Breast epithelium (tissue), 4 donors: Measurements from ENCODE around the gene MYO15A. TPM values are rescaled to one million over a fixed set of nuclear protein-coding genes. Genes with fewer than 3 reads are reported as not detected.

Experiments used
- DNase-seq, 2 donors: peaks; one replicate each; pipeline ENCODE4 v3.0.0-alpha.2; 2019; ENCODE audit warnings: low spot score in 2 of 2
- H3K27ac ChIP-seq, 2 donors: fragments of 200-600 bp; sonication (generic) in 1 of 2; one replicate each; pipeline ENCODE4 v1.5.1; 2016 to 2019; ENCODE audit warnings: mild to moderate bottlenecking in 1 of 2
- H3K27me3 ChIP-seq, 2 donors: fragments of 200-600 bp; sonication (generic) in 1 of 2; one replicate each; pipeline versions ENCODE4 v1.5.1 to v1.6.0; 2017 to 2019; ENCODE audit warnings: control low read depth in 1 of 2, mild to moderate bottlenecking in 1 of 2
- H3K36me3 ChIP-seq: fragments of 200-600 bp; one replicate; pipeline ENCODE4 v1.5.1; 2019
- H3K4me1 ChIP-seq, 2 donors: fragments of 200-600 bp; sonication (generic); one replicate each; pipeline ENCODE4 v1.5.1; 2016 to 2019; ENCODE audit warnings: control low read depth in 1 of 2
- H3K4me3 ChIP-seq, 3 donors: fragments of 200-600 bp; sonication (generic); 1 replicate in 2 of 3; 2 replicates in 1 of 3; pipeline ENCODE4 v1.5.1; 2016 to 2019; ENCODE audit warnings: mild to moderate bottlenecking in 3 of 3, moderate library complexity in 2 of 3
- H3K9me3 ChIP-seq, 2 donors: fragments of 200-600 bp; sonication (generic) in 1 of 2; one replicate each; pipeline ENCODE4 v1.5.1; 2016 to 2019; ENCODE audit warnings: control low read depth in 1 of 2
- POLR2A ChIP-seq: fragments of 450-650 bp; IDR thresholded peaks from one replicate; pipeline ENCODE4 v1.6.1; 2016; ENCODE audit warnings: antibody characterized with exemption, mild to moderate bottlenecking, moderate library complexity
- POLR2AphosphoS5 ChIP-seq, 3 donors: sonication (generic); formaldehyde crosslinking; IDR thresholded peaks; one replicate each; pipeline ENCODE4 v1.6.1; 2017; ENCODE audit warnings: antibody characterized with exemption in 3 of 3
- intact Hi-C: fragments of 100-400 bp; cut with DNase I; formaldehyde crosslinking; loops from one replicate; pipeline ENCODE4 v1.15.1; 2023; ENCODE audit warnings: low total_unique reads
- total RNA-seq, 3 donors: library from RNA; depleted of rRNA; stranded (reverse); fragments of >200 nt; gene quantifications; one replicate each; pipeline ENCODE4 v1.1.0, GENCODE V29; 2016
- TF ChIP-seq, protein P1 (sequence below), 3 donors: fragments of 450-650 bp; IDR thresholded peaks; one replicate each; pipeline ENCODE4 v1.5.1; 2016 to 2017; ENCODE audit warnings: antibody characterized with exemption in 3 of 3, mild to moderate bottlenecking in 3 of 3, moderate library complexity in 3 of 3

MYO15A gene
- total RNA-seq, 3 donors from 2014 or later, result 1.2 to 2.9 (median 2.2) TPM

DNA sequence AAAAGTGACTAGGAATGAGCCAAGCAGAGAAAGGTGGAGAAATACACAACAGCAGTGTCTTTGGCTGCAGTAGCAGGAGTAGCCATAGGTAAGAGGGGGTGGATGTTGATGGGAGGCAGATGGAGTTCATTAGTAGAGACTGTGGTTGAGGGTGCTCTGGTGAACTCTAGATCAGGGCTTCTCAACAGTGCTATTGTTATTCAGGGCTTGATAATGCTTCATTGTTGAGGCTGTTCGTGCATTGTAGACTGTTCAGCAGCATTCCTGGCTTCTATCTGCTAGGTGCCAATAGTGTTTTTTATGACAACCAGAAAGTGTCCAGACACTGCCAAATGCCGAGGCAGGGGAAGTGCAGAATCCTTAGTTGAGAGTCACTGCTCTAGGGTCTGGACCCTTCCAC is 78.7 kb downstream of the MYO15A start:
- Histone ChIP-seq H3K9me3 (no peaks in the 10 kb centered on the region), H3K36me3 (no peaks in the 10 kb centered on the region)
- intact Hi-C loops, result no loop called here

DNA sequence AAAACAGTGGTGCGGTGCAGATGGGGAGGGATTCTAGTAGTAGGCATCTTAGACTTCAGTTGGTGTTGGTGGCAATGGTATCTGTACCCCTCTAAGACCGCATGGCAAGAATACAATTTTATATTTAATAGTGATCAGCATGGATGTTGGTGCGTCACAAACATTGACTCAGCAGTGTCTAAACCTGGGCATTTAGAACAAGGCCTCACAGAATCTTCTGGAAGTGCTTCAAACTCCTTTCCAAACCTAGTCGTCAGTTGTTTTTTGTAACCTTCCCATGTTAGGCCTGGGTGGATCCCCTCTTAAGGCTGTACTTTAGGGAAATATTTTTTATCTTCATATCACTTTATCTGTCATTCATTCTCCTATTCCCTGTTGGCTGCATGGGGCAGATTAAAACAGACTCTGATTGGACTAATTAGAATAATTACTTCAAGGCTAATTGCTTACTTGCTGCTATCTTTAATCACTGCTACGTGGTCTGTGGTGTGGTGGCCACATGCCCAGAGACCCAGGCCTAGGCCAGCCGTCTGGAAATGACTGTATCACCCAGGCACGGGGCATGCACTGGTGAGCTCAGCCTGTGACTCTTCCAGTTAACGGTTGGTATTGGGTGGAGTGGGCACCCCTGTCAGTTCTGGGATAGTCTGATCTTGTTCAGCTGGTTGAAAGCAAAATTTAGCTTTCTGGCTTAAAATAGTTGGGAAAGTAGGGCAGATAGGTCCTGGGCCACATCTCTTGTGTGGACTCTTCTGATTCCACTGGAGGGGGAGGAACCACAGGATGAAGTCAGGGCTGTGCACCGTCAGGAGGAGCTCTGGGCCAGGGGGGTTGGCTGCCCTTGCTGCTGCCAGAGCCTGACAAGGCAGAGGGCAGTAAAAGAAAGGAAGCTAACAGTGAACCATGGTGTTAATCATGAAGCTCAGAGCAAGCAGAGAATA is 79.5 kb downstream of the MYO15A start:
- Histone ChIP-seq H3K4me3 (peak overlapping the region; percentile 77 to 99 (median 95)), H3K36me3 (no peaks in the 10 kb centered on the region), H3K27ac (peak overlapping the region; percentile 31 to 77), H3K27me3 (no peaks in the 10 kb centered on the region), H3K9me3 (no peaks in the 10 kb centered on the region), H3K4me1 (peaks cover 11 to 43% of the 10 kb centered on the region in 2 donors)
- intact Hi-C loops, result no loop called here
- DNase-seq, result no peak
- TF ChIP-seq, protein P1, sequence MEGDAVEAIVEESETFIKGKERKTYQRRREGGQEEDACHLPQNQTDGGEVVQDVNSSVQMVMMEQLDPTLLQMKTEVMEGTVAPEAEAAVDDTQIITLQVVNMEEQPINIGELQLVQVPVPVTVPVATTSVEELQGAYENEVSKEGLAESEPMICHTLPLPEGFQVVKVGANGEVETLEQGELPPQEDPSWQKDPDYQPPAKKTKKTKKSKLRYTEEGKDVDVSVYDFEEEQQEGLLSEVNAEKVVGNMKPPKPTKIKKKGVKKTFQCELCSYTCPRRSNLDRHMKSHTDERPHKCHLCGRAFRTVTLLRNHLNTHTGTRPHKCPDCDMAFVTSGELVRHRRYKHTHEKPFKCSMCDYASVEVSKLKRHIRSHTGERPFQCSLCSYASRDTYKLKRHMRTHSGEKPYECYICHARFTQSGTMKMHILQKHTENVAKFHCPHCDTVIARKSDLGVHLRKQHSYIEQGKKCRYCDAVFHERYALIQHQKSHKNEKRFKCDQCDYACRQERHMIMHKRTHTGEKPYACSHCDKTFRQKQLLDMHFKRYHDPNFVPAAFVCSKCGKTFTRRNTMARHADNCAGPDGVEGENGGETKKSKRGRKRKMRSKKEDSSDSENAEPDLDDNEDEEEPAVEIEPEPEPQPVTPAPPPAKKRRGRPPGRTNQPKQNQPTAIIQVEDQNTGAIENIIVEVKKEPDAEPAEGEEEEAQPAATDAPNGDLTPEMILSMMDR (IDR thresholded peaks at IDR 0.05), result no peak
- TF ChIP-seq POLR2A (no peak), POLR2AphosphoS5 (IDR thresholded peaks at IDR 0.05) (no peak)

More for the DNA sequence above, 78.7 kb downstream of the MYO15A start:
- DNase-seq, result no peak
- Histone ChIP-seq H3K27ac (peak overlapping the region; percentile 77 to 96), H3K4me1 (peaks cover 12 to 41% of the 10 kb centered on the region in 2 donors), H3K27me3 (no peaks in the 10 kb centered on the region), H3K4me3 (peak overlapping the region; percentile 77 to 99 (median 95))
- TF ChIP-seq POLR2A, result no peak
- TF ChIP-seq POLR2AphosphoS5 (IDR thresholded peaks at IDR 0.05), result no peak
- TF ChIP-seq, protein P1 (IDR thresholded peaks at IDR 0.05), result no peak

DNA sequence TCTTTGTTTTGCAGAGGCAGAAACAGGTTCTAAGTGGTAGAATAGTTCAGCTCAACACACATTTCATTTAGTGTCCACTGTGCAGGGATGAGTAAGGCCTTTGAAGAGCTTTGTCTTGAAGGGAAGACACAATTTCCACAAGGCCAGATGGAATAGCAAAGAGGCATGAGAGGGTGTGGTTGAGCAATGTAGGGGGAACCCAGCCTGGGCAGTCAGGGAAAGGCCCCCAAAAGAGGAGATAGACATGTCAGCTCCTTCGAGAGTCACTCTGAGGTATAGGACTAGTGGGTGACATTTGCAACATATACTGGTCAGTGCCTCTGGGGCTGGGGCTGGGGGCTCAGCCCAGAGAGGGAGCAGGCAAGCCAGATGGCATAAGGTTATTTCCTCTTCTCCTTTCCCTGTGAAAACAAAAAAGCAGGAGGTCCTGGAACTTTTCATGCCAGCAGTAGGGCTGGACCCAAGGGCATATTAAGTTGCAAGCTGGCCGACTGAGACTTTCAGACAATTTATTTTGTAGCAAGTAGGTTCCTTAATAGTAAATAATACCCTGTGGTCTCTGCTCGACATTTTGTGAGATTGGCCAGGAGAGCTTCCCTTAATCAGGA is 82.2 kb downstream of the MYO15A start:
- H3K36me3 ChIP-seq, result peaks cover 5% of the 10 kb centered on the region
- H3K4me3 ChIP-seq, result peak overlapping the region in 1 of 3 donors; percentile 43
- TF ChIP-seq POLR2AphosphoS5 (IDR thresholded peaks at IDR 0.05) (no peak), POLR2A (no peak)
- TF ChIP-seq, protein P1 (IDR thresholded peaks at IDR 0.05), result no peak
- no peak for DNase-seq
- H3K27ac ChIP-seq, result peak overlapping the region; percentile 50 to 76
- no peaks in the 10 kb centered on the region for H3K9me3 ChIP-seq
- no peaks in the 10 kb centered on the region for H3K27me3 ChIP-seq
- intact Hi-C loops, result no loop called here
- H3K4me1 ChIP-seq, result peaks cover 11 to 42% of the 10 kb centered on the region in 2 donors

DNA sequence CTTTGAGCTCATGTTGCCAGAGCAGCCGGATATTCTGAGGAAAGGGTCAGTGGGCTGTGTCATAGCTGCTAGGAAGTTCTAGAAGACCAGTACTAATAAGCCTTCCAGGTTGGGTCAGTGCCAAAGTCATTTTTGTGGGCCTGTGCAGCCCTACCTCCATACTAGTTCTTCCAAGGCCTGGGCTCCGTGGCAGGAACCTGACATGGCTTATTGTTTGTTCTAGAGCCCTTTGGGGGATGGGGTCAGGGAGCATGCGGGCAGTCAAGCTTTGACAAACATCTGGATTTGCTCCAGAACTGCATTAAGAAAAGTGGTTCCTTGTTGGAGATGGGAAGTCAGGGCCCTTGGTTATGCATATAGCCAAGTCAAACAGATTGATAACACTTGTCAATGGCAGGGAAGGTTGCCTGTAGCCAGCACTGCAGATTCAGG is 82.7 kb downstream of the MYO15A start:
- intact Hi-C loops, result no loop called here
- no peaks in the 10 kb centered on the region for H3K9me3 ChIP-seq
- H3K4me3 ChIP-seq, result peak overlapping the region in 1 of 3 donors; percentile 43
- H3K36me3 ChIP-seq, result peaks cover 8% of the 10 kb centered on the region
- no peak for TF ChIP-seq POLR2AphosphoS5 (IDR thresholded peaks at IDR 0.05)
- TF ChIP-seq POLR2A, result no peak
- TF ChIP-seq, protein P1 (IDR thresholded peaks at IDR 0.05), result no peak
- no peak for DNase-seq
- no peaks in the 10 kb centered on the region for H3K27me3 ChIP-seq
- H3K27ac ChIP-seq, result peak overlapping the region; percentile 50 to 76
- H3K4me1 ChIP-seq, result peaks cover 11 to 37% of the 10 kb centered on the region in 2 donors

DNA sequence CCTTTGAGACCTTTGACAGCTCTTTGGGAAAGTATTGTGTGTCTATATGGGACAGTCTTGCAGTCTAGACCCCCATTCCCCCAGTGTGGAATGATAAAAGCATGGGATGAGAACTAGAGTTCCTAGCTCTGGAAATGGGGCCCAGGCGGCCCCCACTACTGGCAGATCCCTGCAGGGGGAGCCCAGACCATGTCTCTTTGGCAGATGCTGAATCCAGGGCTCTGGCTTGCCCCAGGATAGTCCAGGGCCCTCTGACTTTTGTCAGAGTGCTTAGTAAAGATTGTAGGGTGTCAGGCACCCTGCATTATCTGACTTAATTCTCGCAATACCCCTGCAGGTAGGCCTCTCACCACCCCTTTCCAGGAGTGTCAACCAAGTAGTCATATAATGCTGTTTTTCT is 83.4 kb downstream of the MYO15A start:
- H3K4me1 ChIP-seq, result peaks cover 11 to 37% of the 10 kb centered on the region in 2 donors
- H3K9me3 ChIP-seq, result no peaks in the 10 kb centered on the region
- H3K27ac ChIP-seq, result peak overlapping the region; percentile 42 to 76
- TF ChIP-seq POLR2A (no peak), POLR2AphosphoS5 (IDR thresholded peaks at IDR 0.05) (no peak)
- TF ChIP-seq, protein P1 (IDR thresholded peaks at IDR 0.05), result no peak
- DNase-seq, result no peak
- no peaks in the 10 kb centered on the region for H3K27me3 ChIP-seq
- peaks cover 8% of the 10 kb centered on the region for H3K36me3 ChIP-seq
- intact Hi-C loops, result no loop called here
- H3K4me3 ChIP-seq, result no peak overlapping the region
